ENCODE data around the gene TAF8. TPM values are rescaled to one million over a fixed set of nuclear protein-coding genes. Genes with fewer than 3 reads are reported as not detected.

Gene TAF8
- total RNA-seq, 2 donors from 2014 or later = 20.5 to 25.3 TPM

DNA sequence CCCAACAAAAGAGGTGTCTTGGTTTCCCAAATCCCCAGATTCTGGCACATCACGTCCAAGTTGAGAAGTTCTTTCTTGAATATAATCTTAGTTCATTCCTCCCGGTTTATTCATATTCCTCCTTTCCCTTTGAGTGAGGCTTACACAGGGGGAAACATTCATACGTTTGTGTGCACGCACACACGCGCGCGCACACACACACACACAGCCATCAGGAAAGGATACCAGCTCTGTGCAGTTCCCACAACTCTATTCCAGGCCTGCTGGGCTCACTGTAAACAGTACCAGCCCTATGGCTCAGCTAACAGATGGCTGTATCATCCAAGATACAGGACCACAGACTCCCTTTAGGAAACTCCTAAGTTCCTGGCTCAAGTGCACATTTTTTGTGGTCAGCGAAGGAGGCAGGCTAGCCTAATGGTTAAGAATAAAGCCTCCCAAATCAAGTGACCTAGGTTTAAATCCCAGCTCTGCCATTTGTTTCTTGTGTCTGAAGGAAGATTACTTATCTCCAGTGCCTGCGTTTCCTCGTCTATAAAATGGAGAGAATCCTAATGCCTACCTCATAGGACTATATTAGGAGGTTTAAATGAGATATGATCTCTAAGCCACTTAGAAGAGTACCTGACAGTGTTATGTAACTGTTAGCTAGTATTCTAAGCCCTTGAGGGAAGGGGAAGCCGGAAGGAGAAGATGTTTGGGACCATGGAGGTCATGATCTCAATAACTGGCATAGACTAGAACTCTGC lies 3.7 kb upstream of the TAF8 start:
- DNase-seq (no peak), ATAC-seq (no peak)
- intact Hi-C loops (cut with DNase I) = loop anchor here (2.0 to 10.0 kb wide), 2 partner anchors 108 to 112 kb away; no protein-coding TSS in a partner anchor

DNA sequence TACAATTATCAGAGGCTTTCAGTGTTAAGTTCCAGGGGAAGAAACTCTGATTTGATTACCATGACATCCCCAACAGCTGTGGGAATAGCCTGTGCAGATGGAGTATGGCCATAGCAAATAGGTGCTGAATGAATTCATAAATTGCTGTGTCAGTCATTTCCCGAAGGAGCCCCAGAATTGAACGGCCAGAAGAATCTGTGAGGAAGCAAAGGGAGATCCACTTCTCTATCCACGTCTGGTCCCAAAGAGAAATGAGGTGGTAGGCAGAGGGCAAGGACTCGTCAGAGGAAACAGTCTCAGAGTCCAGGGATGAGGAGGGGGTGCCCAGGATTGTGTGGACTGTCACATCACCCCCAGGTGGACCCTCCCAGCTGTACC lies 3.1 kb upstream of the TAF8 start:
- no peak for DNase-seq
- intact Hi-C loops (cut with DNase I) = loop anchor here (2.0 to 10.0 kb wide), 2 partner anchors 108 to 112 kb away; no protein-coding TSS in a partner anchor
- no peak for ATAC-seq

DNA sequence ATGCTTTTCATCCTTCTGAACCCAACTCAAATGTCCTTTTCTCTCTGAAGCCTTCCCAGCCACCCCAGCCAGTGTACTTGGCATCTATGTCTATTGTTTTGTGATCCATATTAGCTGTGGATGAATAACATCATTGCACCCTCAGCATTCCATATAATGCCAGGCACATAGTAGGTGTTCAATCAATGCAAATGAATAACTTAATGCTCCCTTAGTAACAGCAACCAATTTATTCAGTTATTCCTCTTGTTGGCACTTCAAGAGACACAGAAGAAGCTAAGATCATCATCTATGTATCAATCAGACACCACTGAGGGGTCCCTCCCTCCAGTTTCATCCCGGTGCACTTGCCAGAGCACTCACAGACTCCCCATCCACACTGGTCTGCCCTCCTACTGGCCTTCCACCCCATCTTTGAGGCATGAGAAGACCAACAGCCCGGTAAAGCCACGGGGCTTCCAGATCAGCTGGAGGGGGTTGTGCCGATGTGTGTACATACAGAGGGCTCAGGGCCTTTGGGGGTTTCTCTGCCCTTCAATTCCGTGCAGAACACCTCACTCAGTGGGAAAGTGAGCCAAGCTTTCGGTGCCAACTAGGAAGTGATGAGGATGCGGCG lies 2.4 kb upstream of the TAF8 start:
- intact Hi-C loops (cut with DNase I) = loop anchor here (2.0 to 10.0 kb wide), 2 partner anchors 109 to 113 kb away; no protein-coding TSS in a partner anchor
- DNase-seq (no peak), ATAC-seq (no peak)

DNA sequence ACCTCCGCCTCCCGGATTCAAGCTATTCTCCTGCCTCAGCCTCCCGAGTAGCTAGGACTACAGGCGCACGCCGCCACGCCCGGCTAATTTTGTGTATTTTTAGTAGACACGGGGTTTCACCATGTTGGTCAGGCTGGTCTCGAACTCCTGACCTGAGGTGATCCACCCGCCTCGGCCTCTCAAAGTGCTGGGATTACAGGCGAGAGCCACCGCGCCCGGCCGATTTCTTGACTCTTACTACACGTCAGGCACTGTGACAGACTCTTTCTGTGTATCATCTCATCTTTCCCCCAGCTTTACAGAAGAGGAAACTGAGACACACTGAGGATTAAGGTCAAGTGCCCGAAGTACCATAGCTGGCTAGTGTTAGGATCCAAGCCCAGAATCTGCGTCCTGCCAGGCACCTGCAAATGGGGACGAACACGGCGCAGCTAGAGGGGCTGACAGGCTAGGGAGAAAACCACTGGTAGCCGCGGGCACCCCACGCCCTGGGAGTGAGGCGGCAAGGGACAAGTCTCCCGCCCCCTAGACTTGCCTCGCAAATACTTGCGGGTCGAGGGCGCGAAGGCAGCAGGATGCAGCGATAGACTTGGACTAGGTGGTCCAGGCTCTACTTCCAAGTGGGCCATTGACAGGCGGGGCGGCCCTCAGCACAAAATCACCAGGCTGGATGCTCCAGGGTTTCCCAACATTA lies 1.1 kb upstream of the TAF8 start:
- DNase-seq (peak; percentile 38), ATAC-seq (no peak)
- intact Hi-C loops (cut with DNase I) = loop anchor here in 1 of 2 donors (10.0 kb wide), 1 partner anchor 114 kb away; no protein-coding TSS in a partner anchor

DNA sequence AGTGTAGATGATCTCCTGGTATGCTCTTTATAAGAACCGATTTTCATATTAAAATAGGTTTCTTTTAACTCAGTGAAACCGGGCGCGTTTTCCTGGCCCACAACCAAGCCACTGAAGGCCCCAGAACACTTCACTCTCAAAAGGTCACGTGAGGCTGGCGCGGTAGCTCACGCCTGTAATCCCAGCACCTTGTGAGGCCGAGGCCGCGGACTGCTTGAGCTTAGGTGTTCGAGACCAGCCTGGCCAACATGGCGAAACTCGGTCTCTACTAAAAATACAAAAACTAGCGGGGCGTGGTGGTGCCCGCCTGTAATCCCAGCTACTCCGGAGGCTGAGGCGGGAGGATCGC lies 402 bp upstream of the TAF8 start:
- ATAC-seq = no peak
- intact Hi-C loops (cut with DNase I) = loop anchor here in 1 of 2 donors (10.0 kb wide), 1 partner anchor 115 kb away; no protein-coding TSS in a partner anchor
- DNase-seq = peak; percentile 55

DNA sequence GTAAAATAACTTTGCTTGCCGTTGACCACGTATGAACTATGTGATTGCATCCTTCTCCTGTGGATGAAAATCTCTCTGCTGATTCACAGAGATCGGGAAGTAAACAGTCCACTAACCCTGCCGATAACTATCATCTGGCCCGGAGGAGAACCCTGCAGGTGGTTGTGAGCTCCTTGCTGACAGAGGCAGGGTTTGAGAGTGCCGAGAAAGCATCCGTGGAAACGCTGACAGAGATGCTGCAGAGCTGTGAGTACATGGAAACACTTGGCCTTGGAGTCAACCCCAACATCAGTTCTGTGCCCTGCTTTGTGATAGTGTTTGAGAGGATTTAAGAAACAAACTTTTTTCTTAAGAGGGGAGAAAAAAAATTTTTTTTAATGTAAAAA lies 937 bp downstream of the TAF8 start:
- DNase-seq (no peak), ATAC-seq (no peak)
- intact Hi-C loops (cut with DNase I) = no loop called here

DNA sequence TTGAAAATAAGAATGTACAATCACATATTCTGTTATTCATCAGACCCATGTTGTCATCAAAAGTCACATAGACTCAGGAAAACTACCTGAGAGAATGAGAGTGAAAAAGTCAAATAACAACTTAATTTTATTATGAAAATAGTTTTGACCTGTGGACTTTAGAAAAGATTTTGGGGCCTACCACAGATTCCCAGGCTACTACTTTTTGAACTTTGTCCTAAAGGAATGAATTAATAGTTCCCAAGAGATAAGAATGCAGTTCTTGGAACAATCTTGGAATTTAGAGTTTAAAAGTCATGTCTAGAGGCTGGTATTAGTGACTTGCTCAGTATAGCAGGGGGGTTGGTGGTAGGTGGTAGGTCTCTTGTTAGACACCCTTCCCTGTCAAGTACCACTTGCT lies 3.3 kb downstream of the TAF8 start:
- intact Hi-C loops (cut with DNase I) = no loop called here
- no peak for DNase-seq
- no peak for ATAC-seq

DNA sequence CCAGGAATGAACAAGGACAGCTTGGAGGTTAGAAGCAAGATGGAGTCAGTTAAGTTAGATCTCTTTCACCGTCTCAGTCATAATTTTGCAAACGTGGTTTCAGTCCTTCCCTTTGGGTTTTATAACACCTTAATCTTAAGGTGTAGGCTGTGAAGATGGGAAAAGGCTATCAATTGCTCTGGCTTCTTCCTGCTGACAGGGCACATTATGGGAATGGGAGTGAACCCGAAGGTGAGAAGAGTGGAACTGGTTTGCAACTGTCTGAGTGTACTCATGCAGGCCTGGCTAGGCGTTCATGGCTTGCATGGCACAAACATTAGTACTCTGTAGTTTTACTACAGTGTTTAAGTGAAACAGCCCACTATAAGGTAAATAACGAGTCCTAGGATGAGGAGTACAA lies 9.4 kb downstream of the TAF8 start:
- intact Hi-C loops (cut with DNase I) = no loop called here
- no peak for DNase-seq
- ATAC-seq = no peak

DNA sequence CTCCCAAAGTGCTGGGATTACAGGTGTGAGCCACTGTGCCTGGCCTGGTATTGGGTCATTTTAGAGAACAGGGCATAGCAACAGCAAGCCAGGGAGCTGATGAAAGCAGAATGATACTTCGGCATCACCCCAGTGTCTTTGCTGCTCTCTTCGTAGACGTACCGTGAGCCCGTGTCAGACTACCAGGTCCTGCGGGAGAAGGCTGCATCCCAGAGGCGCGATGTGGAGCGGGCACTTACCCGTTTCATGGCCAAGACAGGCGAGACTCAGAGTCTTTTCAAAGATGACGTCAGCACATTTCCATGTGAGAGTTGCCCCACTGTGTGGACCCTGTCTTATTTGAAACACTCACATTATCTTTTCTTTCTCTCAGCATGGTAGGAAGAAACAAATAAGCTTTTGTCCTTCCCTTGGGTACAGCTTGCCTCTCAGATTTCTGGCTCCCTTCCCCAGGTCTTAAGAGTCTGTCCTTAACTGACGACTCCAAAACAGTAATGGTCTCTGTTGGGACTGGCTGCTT lies 15.9 kb downstream of the TAF8 start:
- intact Hi-C loops (cut with DNase I) = no loop called here
- no peak for DNase-seq
- ATAC-seq = no peak

DNA sequence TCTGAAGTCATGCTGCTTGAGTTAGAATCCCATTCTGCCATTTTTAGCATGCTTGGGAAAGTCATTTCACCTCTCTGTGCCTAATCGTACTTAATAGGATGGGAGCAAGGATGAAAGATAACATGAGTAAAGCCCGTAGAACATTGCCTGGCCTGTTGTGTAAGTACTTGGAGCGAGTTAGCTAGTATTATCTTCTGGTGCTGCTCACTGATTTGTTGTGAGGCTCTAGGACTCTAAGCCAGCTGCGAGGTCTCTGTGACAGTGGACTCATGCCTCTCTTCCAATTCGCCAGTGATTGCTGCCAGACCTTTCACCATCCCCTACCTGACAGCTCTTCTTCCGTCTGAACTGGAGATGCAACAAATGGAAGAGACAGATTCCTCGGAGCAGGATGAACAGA lies 17.8 kb downstream of the TAF8 start:
- ATAC-seq = peak; percentile 92 to 95
- intact Hi-C loops (cut with DNase I) = no loop called here
- no peak for DNase-seq

DNA sequence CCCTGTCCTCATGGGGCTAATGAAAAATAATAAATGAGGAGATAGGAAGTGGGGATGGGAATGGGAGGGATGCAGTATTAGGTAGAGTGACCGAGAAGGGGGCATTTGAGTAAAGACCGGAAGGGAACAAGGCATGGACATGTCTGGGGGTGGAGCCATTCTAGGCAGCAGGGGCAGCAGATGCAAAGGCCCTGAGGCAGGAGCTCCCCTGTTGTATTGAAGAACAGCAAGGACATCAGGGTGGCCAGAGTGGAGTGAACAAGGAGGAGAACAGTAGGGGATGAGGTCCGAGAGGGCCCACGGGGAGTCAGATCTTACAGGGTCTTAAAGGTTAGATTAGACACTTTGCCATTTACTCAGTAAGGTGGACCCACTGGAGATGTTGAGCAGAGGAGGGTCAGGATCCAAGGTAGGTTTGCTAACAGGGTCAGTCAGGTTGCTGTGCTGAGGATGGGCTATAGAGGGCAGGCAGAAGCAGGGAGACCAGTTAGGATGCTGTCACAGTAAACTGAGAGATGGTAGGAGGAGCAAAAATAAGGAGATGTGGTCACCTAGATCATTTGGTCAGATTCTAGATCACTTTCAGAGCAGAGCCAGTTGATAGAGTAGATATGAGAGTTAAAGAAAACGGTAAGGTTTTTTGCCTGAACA lies 18.7 kb downstream of the TAF8 start:
- DNase-seq = no peak
- ATAC-seq = no peak
- intact Hi-C loops (cut with DNase I) = no loop called here

DNA sequence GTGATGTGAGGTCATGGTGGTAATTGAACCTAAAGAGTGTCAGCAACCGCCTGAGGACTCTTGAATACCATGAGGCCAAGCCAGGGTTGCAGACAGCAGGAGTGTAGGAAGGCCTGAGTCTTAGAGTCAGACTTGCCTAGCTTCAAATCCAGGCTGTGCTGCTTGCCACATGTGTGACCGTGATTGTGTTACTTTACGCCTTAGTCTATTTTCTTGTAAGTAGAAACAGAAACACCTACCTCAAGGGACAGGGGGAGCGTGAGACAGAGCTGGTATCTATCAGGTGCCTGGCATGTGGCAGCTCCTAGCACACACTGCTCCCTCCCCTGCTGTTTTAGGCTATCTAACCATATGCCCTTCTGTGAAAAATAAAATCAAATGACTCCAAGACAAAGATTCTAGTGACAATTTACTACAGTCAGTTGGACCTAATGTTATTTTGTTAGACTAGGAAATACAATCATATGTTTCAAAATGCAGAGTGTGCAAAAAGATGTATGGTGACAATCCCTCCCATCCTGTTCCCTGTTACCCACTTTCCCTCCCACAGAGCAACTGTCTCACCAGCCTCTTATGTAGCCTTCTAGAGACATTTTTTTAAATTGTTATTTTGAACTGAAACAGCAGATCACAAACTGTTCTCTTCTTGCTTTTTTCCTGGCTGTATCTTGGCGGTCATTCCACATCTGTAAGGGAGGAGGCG lies 21.7 kb downstream of the TAF8 start:
- intact Hi-C loops (cut with DNase I) = loop anchor here in 1 of 2 donors (10.0 kb wide), 1 partner anchor 473 kb away; no protein-coding TSS in a partner anchor
- DNase-seq = no peak
- no peak for ATAC-seq

DNA sequence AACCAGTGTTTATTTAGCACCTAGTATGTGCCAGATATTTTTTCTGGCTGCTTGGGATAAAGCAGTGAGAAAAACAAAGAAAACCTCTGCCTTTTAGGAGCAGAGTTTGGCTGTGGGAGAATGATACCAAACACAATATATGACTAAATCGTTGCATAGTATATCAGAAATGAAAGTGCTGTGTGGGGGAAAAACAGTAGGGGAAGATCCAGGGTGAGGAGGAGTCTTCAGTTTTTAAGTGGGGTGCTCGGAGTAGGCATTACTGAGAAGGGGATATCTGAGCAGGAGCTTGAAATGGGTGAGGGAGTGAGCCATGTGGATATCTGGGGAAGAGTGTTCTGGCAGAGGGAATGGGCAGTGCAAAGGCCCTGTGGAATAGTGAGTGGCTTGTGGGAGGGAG lies 23.0 kb downstream of the TAF8 start:
- DNase-seq (no peak), ATAC-seq (no peak)
- intact Hi-C loops (cut with DNase I) = loop anchor here in 1 of 2 donors (10.0 kb wide), 1 partner anchor 472 kb away; no protein-coding TSS in a partner anchor

DNA sequence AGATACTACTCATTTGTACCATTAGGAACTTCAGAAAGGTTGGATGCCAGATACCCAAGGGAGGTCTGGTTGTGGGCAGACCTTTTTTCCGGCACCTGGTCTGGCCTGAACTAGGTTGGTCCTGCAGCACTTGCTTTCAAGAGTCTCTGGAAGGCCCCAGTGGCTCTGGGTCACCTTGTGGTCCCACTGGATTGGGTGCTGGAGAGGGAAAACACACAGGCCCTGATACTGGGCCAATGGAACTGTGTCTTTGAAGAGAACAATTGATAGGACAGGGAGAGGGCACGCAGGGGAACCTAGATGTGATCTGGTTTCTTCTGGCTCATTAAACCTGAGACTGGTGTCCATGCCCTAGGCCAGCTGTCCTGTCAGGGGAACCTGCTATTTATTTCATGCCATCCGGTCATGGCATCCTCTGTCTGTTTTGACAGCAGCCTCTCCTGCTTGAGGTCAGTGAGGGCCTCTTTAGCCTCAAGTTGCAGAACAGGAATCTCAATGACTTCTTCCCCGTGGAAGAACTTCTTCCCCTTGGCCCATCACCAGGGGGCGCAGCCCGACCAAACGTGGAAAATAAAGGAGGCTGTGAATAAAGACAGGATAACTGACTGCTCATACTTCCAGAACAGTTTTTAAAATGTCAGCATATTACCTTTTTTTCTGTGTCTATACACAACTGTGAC lies 25.0 kb downstream of the TAF8 start:
- ATAC-seq (peak; percentile 58 to 70), DNase-seq (peak; percentile 77)
- intact Hi-C loops (cut with DNase I) = loop anchor here (1.0 to 10.0 kb wide), 3 partner anchors 91 to 470 kb away; no protein-coding TSS in a partner anchor

DNA sequence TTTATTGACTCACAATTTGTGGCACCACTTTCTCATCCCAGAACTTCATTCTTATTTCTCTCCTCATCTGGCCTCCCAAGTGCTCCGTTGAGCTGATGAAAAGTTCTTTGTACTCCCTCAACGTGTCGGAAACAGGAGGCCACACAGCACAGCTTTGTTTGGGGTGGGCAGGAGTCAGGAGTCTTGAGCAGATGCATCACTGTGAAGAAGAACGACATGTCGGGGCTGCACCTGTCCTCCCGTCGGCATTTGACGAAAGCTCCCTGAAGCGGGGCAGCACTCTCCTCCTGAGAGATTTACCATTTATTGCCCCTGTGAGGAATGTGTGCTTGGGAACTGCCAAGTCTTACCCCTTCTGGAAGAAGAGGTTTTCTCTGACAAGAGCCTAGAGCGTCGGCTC lies 28.1 kb downstream of the TAF8 start:
- DNase-seq (no peak), ATAC-seq (no peak)
- intact Hi-C loops (cut with DNase I) = loop anchor here (5.0 to 10.0 kb wide), 2 partner anchors 89 to 466 kb away; no protein-coding TSS in a partner anchor

DNA sequence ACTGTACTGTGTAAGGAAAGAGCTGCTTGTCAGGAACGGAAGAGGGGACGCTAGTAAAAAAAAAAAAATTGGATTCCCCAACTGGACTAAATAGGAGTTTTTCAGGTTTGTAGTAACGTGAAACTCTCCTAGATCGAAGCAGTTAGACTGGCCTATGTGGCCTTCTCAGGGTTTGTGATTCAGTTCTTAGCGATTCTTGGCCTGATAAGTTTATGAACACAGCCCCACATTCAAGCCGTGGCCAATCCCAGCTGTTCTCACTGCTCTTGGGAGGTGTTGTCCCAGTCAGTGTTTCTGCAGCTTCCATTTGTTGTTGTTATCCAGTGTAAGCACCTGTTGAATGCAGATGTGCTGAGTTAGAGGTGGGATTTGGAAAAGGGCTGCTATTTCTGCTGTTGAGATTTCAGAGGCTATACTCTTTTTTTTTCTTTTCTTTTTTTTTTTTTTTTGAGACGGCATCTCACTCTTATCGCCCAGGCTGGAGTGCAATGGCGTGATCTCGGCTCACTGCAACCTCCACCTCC lies 29.7 kb downstream of the TAF8 start:
- ATAC-seq (no peak), DNase-seq (no peak)
- intact Hi-C loops (cut with DNase I) = loop anchor here (5.0 to 10.0 kb wide), 2 partner anchors 87 to 465 kb away; no protein-coding TSS in a partner anchor

DNA sequence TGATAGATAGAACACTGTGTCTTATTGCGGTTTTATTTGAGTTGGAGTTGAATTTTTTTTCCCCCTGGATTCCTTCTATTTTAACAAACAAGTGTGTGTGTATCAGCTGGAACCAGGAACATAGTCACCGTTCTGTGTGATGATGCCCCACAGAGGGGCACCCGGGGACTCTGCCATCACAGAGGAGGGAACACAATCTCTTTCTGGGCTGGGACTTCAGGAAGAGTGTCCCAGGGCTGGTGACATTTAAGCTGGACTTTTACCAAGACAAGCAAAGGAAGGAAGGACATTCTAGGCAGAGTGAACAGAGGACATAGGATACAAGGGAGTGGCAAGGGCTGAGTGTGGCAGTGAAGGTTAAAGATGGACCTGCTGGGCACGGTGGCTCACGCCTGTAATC lies 33.2 kb downstream of the TAF8 start:
- ATAC-seq = peak; percentile 29 to 31
- no peak for DNase-seq
- intact Hi-C loops (cut with DNase I) = no loop called here

DNA sequence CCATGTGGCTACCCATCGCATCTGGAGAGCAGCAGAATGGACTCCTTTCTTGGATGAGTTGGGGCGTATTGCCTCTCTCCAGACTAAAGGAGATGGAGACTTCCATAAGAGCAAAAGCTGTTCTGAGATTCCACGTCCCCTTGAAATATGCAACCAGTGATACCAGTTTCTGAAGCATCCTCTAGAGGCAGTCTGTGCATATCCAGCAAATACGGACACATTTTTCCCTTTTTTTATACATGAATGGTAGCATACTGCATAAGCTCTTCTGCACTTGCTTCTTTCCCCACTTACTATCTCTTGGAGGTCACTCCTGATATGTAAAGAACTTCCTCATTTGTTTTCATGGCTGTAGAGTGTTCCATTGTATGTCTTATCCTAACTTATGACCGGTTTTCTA lies 34.6 kb downstream of the TAF8 start:
- intact Hi-C loops (cut with DNase I) = no loop called here
- DNase-seq (no peak), ATAC-seq (no peak)
